ENCODE data around the gene CFC1B. TPM values are rescaled to one million over a fixed set of nuclear protein-coding genes. Genes with fewer than 3 reads are reported as not detected.

Gene CFC1B
- total RNA-seq: not detected in 2 replicates

DNA sequence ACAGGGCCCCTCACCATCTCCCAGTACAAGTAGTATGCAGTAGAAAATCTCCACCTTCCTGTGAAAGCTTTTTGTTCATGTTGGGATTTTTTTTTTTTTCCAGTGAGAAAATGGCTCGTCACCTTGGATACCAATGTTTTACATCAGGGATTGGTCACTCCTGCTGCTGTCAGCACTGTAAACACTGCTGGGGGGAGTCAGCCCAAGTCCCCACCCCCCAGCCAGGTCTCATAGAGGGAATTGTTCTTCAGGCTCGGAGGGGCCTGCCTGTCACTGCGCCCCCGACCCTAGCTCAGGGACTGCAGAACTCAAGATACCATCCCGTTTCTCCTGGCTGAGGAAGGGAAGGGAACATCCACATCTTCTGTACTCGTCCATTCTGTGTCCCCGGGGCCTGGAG, at the start of gene CFC1B:
Gene CFC1B, plus strand, starts transcription at position 231 of the 400 bp plus-strand sequence. CDS start 263 bp downstream, outside the sequence.

DNA sequence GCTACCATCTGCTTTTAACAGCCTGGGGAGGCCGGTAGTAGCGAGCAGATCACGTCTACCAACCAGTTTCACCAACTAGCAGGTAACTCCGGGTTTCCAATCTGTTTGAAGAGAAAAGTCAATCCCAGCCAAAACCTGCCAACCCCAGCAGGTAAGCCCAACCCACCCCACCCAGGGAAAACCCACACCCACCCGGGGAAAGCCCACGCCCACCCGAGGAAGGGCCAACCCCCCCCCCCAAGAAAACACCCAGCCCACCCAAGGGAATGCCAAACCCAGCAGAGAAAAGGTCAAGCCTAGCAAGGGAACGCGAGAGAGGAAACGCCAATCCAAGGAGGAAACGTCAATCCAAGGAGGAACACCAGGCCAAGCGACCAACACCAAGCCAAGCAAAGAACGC, 11.8 kb upstream of the CFC1B start, which contains the start of gene POTEI:
Gene POTEI, minus strand, starts transcription at position 101 of the 400 bp plus-strand sequence. Its CDS starts 93 bp downstream, at position 8.

Other genes with a start within 250 kb of the CFC1B start
- 64.4 and 90.5 TPM in 2 replicates for gene IMP4, start 178.3 kb upstream of the CFC1B start, total RNA-seq
- gene PTPN18, start 165.2 kb upstream of the CFC1B start, total RNA-seq: 17.6 and 30.6 TPM in 2 replicates
- not detected in 2 replicates for gene POTEI, start 11.9 kb upstream of the CFC1B start, total RNA-seq
- gene CFC1, start 78.4 kb downstream of the CFC1B start, total RNA-seq: not detected in 2 replicates
- not detected in 2 replicates for gene POTEJ, start 90.2 kb downstream of the CFC1B start, total RNA-seq
- not detected in 2 replicates for gene GPR148, start 207.8 kb downstream of the CFC1B start, total RNA-seq
- not detected in 2 replicates for gene AMER3, start 234.3 kb downstream of the CFC1B start, total RNA-seq